ENCODE data around the gene SNRPA. TPM values are rescaled to one million over a fixed set of nuclear protein-coding genes. Genes with fewer than 3 reads are reported as not detected.

SNRPA gene
- total and polyA plus RNA-seq, 4 donors, result 26.7 to 49.1 (median 43.8) TPM

Other genes with a start within 250 kb of the SNRPA start
- gene SHKBP1, start 174.3 kb upstream of the SNRPA start, total RNA-seq, result 10 to 100 TPM; 54.0 to 75.3 TPM
- gene SHKBP1, start 174.3 kb upstream of the SNRPA start, polyA plus RNA-seq, result 100 to 1,000 TPM in 1 of 2 donors, 10 to 100 TPM in 1; 29.4 to 150 TPM
- 100 to 1,000 TPM; 286 to 725 TPM for gene LTBP4, start 149.8 kb upstream of the SNRPA start, total RNA-seq
- gene LTBP4, start 149.8 kb upstream of the SNRPA start, polyA plus RNA-seq, result 100 to 1,000 TPM; 140 to 768 TPM
- gene NUMBL, start 60.6 kb upstream of the SNRPA start, total RNA-seq, result 10 to 100 TPM; 51.7 to 95.4 TPM
- 10 to 100 TPM in 1 of 2 donors, 1 to 10 TPM in 1; 9.8 to 70.2 TPM for gene NUMBL, start 60.6 kb upstream of the SNRPA start, polyA plus RNA-seq
- 10 to 100 TPM; 26.2 to 39.3 TPM for gene COQ8B, start 34.3 kb upstream of the SNRPA start, total RNA-seq
- 10 to 100 TPM; 20.5 to 79.8 TPM for gene COQ8B, start 34.3 kb upstream of the SNRPA start, polyA plus RNA-seq
- gene ITPKC, start 34.1 kb upstream of the SNRPA start, total RNA-seq, result 10 to 100 TPM; 23.9 to 25.7 TPM
- gene ITPKC, start 34.1 kb upstream of the SNRPA start, polyA plus RNA-seq, result 10 to 100 TPM; 11.1 to 13.8 TPM
- 1 to 10 TPM; 4.2 to 6.1 TPM for gene ACTMAP, start 726 bp upstream of the SNRPA start, total RNA-seq
- 1 to 10 TPM in 1 of 2 donors, under 1 TPM in 1; 0.88 to 3.2 TPM for gene ACTMAP, start 726 bp upstream of the SNRPA start, polyA plus RNA-seq
- gene MIA, start 24.3 kb downstream of the SNRPA start, total RNA-seq, result 1 to 10 TPM; 1.7 to 3.6 TPM
- gene MIA, start 24.3 kb downstream of the SNRPA start, polyA plus RNA-seq, result not detected
- 10 to 100 TPM; 28.1 to 33.3 TPM for gene RAB4B, start 27.0 kb downstream of the SNRPA start, total RNA-seq
- gene RAB4B, start 27.0 kb downstream of the SNRPA start, polyA plus RNA-seq, result 10 to 100 TPM; 19.3 to 67.2 TPM
- 100 to 1,000 TPM in 1 of 2 donors, 10 to 100 TPM in 1; 85.7 to 102 TPM for gene EGLN2, start 48.0 kb downstream of the SNRPA start, total RNA-seq
- 100 to 1,000 TPM in 1 of 2 donors, 10 to 100 TPM in 1; 60.0 to 120 TPM for gene EGLN2, start 48.0 kb downstream of the SNRPA start, polyA plus RNA-seq
- gene CYP2A6, start 99.2 kb downstream of the SNRPA start, total RNA-seq, result not detected
- under 1 TPM in 1 of 2 donors, not detected in 1; 0.38 TPM for gene CYP2A6, start 99.2 kb downstream of the SNRPA start, polyA plus RNA-seq
- gene CYP2A7, start 131.0 kb downstream of the SNRPA start, total RNA-seq, result not detected
- not detected for gene CYP2A7, start 131.0 kb downstream of the SNRPA start, polyA plus RNA-seq
- not detected for gene CYP2B6, start 240.1 kb downstream of the SNRPA start, total RNA-seq
- 1 to 10 TPM in 1 of 2 donors, not detected in 1; 1.6 TPM for gene CYP2B6, start 240.1 kb downstream of the SNRPA start, polyA plus RNA-seq